HepG2 (cell line): Measurements from ENCODE around the gene ARHGAP10. TPM values are rescaled to one million over a fixed set of nuclear protein-coding genes. Genes with fewer than 3 reads are reported as not detected.

Experiments used
- ATAC-seq: fragments of 200-7000 bp; cut with Tn5 transposase; 3 replicates; pipeline ENCODE4 v1.9.1; 2020; ENCODE audit warnings: mild to moderate bottlenecking, moderate library complexity
- BruUV-seq: library from RNA; stranded (reverse); fragments of 400-500 nt; replicated peaks from 2 replicates; lab custom pipeline; 2021; lab: Mats Ljungman, UMichigan
- CTCF ChIA-PET: fragments of 300-600 bp; formaldehyde crosslinking; extraction: SDS; loops from one replicate; lab custom pipeline; 2021; ENCODE audit warnings: low total read pairs, inconsistent platforms, low intra/inter-chr PET ratio; lab: Yijun Ruan, JAX
- POLR2A ChIA-PET: fragments of 350-600 bp; sonication (Branson Sonifier 250); formaldehyde crosslinking; loops from one replicate; lab custom pipeline; 2020; ENCODE audit warnings: antibody characterized with exemption, inconsistent platforms; lab: Yijun Ruan, JAX
- DNase-seq: peaks from one replicate; pipeline ENCODE4 v3.0.0-alpha.2; 2015; ENCODE audit warnings: low spot score
- FAIRE-seq: peaks from 3 replicates; lab custom pipeline; 2011; peaks lifted over from hg19 to GRCh38; lab: Jason Lieb, UNC
- H2AFZ ChIP-seq: one replicate; pipeline ENCODE4 v1.6.1; 2011; ENCODE audit warnings: low read length, inconsistent platforms
- H3K27ac ChIP-seq: fragments of 300-600 bp; 3 replicates; pipeline ENCODE4 v1.8.0; 2011; ENCODE audit warnings: mixed run types, mild to moderate bottlenecking, mixed read lengths, low read length, inconsistent platforms; ENCODE audit not compliant: insufficient read depth; ENCODE audit errors: extremely low read length
- H3K27me3 ChIP-seq, 2 experiments: fragments of 200-600 bp in 1 of 2; 2 replicates in 1 of 2; 3 replicates in 1 of 2; pipeline versions ENCODE4 v1.6.0 to v1.8.0; 2011; ENCODE audit warnings: low read length in 2 of 2, mild to moderate bottlenecking in 2 of 2, moderate library complexity in 2 of 2, inconsistent platforms in 1 of 2; ENCODE audit not compliant: insufficient read depth in 2 of 2, control insufficient read depth in 1 of 2
- H3K36me3 ChIP-seq, 2 experiments: fragments of 200-600 bp in 1 of 2; replicated peaks in 1 of 2; 2 replicates in 1 of 2; 3 replicates in 1 of 2; pipeline versions ENCODE4 v1.5.1 to v1.8.0; 2011; ENCODE audit warnings: low read length in 2 of 2, inconsistent platforms in 1 of 2; ENCODE audit not compliant: insufficient read depth in 2 of 2, control insufficient read depth in 1 of 2
- H3K4me1 ChIP-seq: 2 replicates; pipeline ENCODE4 v1.5.1; 2012; ENCODE audit warnings: low read length, inconsistent platforms; ENCODE audit not compliant: insufficient read depth
- H3K4me2 ChIP-seq: 2 replicates; pipeline ENCODE4 v1.6.0; 2011; ENCODE audit warnings: low read depth, low read length, inconsistent platforms
- H3K4me3 ChIP-seq, 3 experiments: fragments of 200-600 bp in 1 of 3; sonication (generic), shearing (Covaris generic) in 1 of 3; replicated peaks in 1 of 3; 2 replicates each; pipeline ENCODE4 v1.5.1; 2011 to 2016; ENCODE audit warnings: low read length in 3 of 3, inconsistent platforms in 2 of 3, low read depth in 2 of 3, mild to moderate bottlenecking in 2 of 3, control low read depth in 1 of 3, mixed read lengths in 1 of 3; ENCODE audit not compliant: insufficient read depth in 1 of 3
- H3K79me2 ChIP-seq: one replicate; pipeline ENCODE4 v1.6.1; 2011; ENCODE audit warnings: low read length, inconsistent platforms; ENCODE audit not compliant: insufficient read depth
- H3K9ac ChIP-seq: 2 replicates; pipeline ENCODE4 v1.6.0; 2011; ENCODE audit warnings: mild to moderate bottlenecking, low read depth, low read length, inconsistent platforms; ENCODE audit not compliant: insufficient read depth
- H3K9me3 ChIP-seq: 2 replicates; pipeline ENCODE4 v1.5.1; 2012; ENCODE audit warnings: mild to moderate bottlenecking, low read length
- H4K20me1 ChIP-seq: 2 replicates; pipeline ENCODE4 v1.6.0; 2011; ENCODE audit warnings: inconsistent platforms, mild to moderate bottlenecking, low read length, moderate library complexity; ENCODE audit not compliant: insufficient read depth
- FOSL1 ChIP-seq: sonication (generic); formaldehyde crosslinking; IDR thresholded peaks from 2 replicates; pipeline ENCODE4 v1.9.0; 2021; ENCODE audit warnings: missing genetic modification reagents, borderline replicate concordance
- GABPA ChIP-seq, 2 experiments: IDR thresholded peaks; 2 replicates each; pipeline ENCODE4 v1.6.1; 2011 to 2016; ENCODE audit warnings: low read depth in 2 of 2, low read length in 1 of 2, missing biosample characterization in 1 of 2, missing genetic modification characterization in 1 of 2
- MNT ChIP-seq: fragments of 450-650 bp; IDR thresholded peaks from 2 replicates; pipeline ENCODE4 v1.6.1; 2016
- THYN1 ChIP-seq: sonication (generic); formaldehyde crosslinking; IDR thresholded peaks from 2 replicates; pipeline ENCODE4 v1.8.1; 2023; ENCODE audit warnings: low read depth, mild to moderate bottlenecking, moderate library complexity, missing genetic modification reagents, borderline replicate concordance
- ZBTB42 ChIP-seq: sonication (generic); formaldehyde crosslinking; IDR thresholded peaks from 2 replicates; pipeline ENCODE4 v1.5.0; 2020; ENCODE audit warnings: mild to moderate bottlenecking, missing genetic modification reagents
- ZFP82 ChIP-seq: sonication (generic); formaldehyde crosslinking; IDR thresholded peaks from 2 replicates; pipeline ENCODE4 v1.5.1; 2020; ENCODE audit warnings: mild to moderate bottlenecking, missing genetic modification reagents, borderline replicate concordance
- WGBS: methylation state at CpG from one replicate; pipeline ENCODE4 v1.1.6; 2017; ENCODE audit warnings: low lambda C conversion rate; 5-methylcytosine and 5-hydroxymethylcytosine counted together
- in situ Hi-C: cut with HindIII; loops from 2 replicates; pipeline ENCODE4 v1.10.0; 2017; ENCODE audit warnings: low pct_unique_long_range_greater_than_20kb; ENCODE audit not compliant: extremely low pct_ligation_motif_present
- intact Hi-C: fragments of 100-400 bp; cut with micrococcal nuclease; formaldehyde crosslinking; loops from one replicate; pipeline ENCODE4 v1.10.0; 2022; ENCODE audit not compliant: unreplicated experiment
- polyA plus RNA-seq, 8 experiments: library from polyadenylated mRNA; depleted of rRNA in 3 of 8; stranded (reverse) in 7 of 8; unstranded in 1 of 8; fragments of >200 nt; fragmentation: Illumina TruSeq in 4 of 8; extraction: Trizol in 4 of 8; gene quantifications; 2 replicates each; pipeline versions ENCODE4 v1.2.1 to v1.2.3, GENCODE V29; 2011 to 2016; ENCODE audit warnings: low read depth in 4 of 8, missing spikeins in 1 of 8, mixed read lengths in 1 of 8; ENCODE audit not compliant: insufficient read depth in 1 of 8
- total RNA-seq, 5 experiments: library from RNA; depleted of rRNA; stranded (reverse); fragments of >200 nt; fragmentation: Illumina TruSeq; extraction: Trizol; gene quantifications; 2 replicates each; pipeline ENCODE4 v1.2.3, GENCODE V29; 2016; ENCODE audit warnings: low read depth in 1 of 5

The ARHGAP10 gene
- total and polyA plus RNA-seq, 2 of the 13 experiments (the other 11 are each of a cell fraction or from before 2014, with no cell fraction given): 0.45 to 1.6 TPM

GRCh38 chr4:147928400-147928799 lies 196.5 kb downstream of the ARHGAP10 start:
- Histone ChIP-seq H3K36me3 (no peaks in the 10 kb centered on the region), H3K4me2 (no peak overlapping the region), H3K4me3 (no peak overlapping the region), H3K27ac (no peak overlapping the region), H3K27me3 (no peaks in the 10 kb centered on the region), H3K79me2 (no peaks in the 10 kb centered on the region), H3K9me3 (no peaks in the 10 kb centered on the region), H3K9ac (no peak overlapping the region), H3K4me1 (no peaks in the 10 kb centered on the region), H2AFZ (no peak overlapping the region), H4K20me1 (no peaks in the 10 kb centered on the region)
- DNase-seq (no peak), ATAC-seq (no peak), FAIRE-seq (no peak)
- BruUV-seq: no TSS peak
- intact Hi-C loops: no loop called here
- TF ChIP-seq ZFP82 (CRISPR knock-in tag) (no peak), THYN1 (CRISPR knock-in tag) (no peak), GABPA (IDR thresholded peaks at IDR 0.05; ENCODE audit: low read depth, low read length) (no peak), GABPA (CRISPR knock-in tag; IDR thresholded peaks at IDR 0.05; ENCODE audit: low read depth) (no peak), FOSL1 (no peak)
- in situ Hi-C loops: no loop called here
- POLR2A ChIA-PET: no interaction called here
- CTCF ChIA-PET: no interaction called here
- WGBS: 65% methylated on average over 5 of the region's 5 CpGs

- no peak overlapping the region for H3K4me2 ChIP-seq
- no peak overlapping the region for H2AFZ ChIP-seq
- no peak for ATAC-seq
- in situ Hi-C loops: no loop called here
- no peaks in the 10 kb centered on the region for H4K20me1 ChIP-seq
- DNase-seq: no peak
- H3K27ac ChIP-seq: no peak overlapping the region
- intact Hi-C loops: no loop called here
- no peak overlapping the region for H3K4me3 ChIP-seq
- H3K27me3 ChIP-seq: no peaks in the 10 kb centered on the region
- ChIA-PET POLR2A (no interaction called here), CTCF (no interaction called here)
- no peaks in the 10 kb centered on the region for H3K36me3 ChIP-seq
- no peak overlapping the region for H3K9ac ChIP-seq
- 58% methylated on average over 1 of the region's 1 CpG for WGBS
- no peak for TF ChIP-seq ZBTB42 (CRISPR knock-in tag)
- peak; percentile 78 for TF ChIP-seq MNT
- no peaks in the 10 kb centered on the region for H3K9me3 ChIP-seq
- no peaks in the 10 kb centered on the region for H3K4me1 ChIP-seq
- no peaks in the 10 kb centered on the region for H3K79me2 ChIP-seq
- no TSS peak for BruUV-seq
- FAIRE-seq: no peak
These were observed 197.9 kb downstream of the ARHGAP10 start for GRCh38 chr4:147929746-147930145.
